Fibroblast of mammary gland (primary cell): ENCODE measurements around the gene LGALS9.
"Not testable (repeated sequence)": the region's sequence is repeated elsewhere in the genome, so short reads cannot be mapped to it uniquely, and the experiment has no call there.

Source experiments
- DNase-seq: peaks from one replicate; pipeline ENCODE4 v3.0.0-alpha.2; 2010; ENCODE audit warnings: low read depth
- H3K4me3 ChIP-seq: 2 replicates; pipeline ENCODE4 v1.5.1; 2011; ENCODE audit warnings: low read depth, mild to moderate bottlenecking, low read length, moderate library complexity; ENCODE audit not compliant: control insufficient read depth
- TF ChIP-seq, protein P1 (sequence below): conservative IDR thresholded peaks from 2 replicates; pipeline ENCODE4 v1.5.1; 2011; ENCODE audit warnings: low read depth, low read length, inconsistent platforms; ENCODE audit not compliant: control insufficient read depth, insufficient read depth

Gene LGALS9

DNA sequence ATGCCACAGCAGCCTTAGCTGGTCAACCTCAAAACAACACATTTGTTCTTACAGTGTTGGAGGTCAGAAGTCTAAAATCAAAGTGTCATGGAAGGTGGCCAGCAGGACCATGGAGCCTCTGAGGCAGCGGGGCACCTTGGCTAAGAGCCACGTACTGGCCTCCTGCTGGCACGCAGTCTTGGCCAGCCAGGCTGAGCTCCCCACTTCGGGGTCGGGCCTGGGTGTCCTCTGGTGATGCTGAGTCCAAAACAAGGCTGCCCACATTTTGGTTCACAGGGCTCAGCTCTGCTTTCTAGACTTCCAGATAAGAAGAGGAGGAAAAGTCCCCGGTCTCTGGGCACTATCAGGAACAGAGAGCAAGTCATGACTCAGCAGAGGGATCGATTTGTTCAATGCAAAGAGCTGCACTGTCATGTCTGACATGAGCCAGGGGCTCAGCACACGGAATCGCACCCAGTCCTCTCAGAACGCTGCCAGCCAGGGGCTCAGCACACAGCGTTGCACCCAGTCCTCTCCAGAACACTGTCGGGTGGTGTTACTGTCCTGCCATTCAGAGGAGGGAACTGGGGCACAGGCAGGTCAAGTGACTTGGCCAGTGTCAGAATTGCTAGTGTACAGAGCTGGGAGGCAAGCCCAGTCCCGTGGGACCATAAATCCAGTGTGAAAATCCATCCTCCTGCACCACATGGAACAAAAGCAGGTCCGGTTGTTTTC lies 2.5 kb downstream of the LGALS9 start:
- H3K4me3 ChIP-seq, result no peak overlapping the region
- peak; percentile 44 for DNase-seq
- TF ChIP-seq, protein P1, sequence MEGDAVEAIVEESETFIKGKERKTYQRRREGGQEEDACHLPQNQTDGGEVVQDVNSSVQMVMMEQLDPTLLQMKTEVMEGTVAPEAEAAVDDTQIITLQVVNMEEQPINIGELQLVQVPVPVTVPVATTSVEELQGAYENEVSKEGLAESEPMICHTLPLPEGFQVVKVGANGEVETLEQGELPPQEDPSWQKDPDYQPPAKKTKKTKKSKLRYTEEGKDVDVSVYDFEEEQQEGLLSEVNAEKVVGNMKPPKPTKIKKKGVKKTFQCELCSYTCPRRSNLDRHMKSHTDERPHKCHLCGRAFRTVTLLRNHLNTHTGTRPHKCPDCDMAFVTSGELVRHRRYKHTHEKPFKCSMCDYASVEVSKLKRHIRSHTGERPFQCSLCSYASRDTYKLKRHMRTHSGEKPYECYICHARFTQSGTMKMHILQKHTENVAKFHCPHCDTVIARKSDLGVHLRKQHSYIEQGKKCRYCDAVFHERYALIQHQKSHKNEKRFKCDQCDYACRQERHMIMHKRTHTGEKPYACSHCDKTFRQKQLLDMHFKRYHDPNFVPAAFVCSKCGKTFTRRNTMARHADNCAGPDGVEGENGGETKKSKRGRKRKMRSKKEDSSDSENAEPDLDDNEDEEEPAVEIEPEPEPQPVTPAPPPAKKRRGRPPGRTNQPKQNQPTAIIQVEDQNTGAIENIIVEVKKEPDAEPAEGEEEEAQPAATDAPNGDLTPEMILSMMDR, result no peak

DNA sequence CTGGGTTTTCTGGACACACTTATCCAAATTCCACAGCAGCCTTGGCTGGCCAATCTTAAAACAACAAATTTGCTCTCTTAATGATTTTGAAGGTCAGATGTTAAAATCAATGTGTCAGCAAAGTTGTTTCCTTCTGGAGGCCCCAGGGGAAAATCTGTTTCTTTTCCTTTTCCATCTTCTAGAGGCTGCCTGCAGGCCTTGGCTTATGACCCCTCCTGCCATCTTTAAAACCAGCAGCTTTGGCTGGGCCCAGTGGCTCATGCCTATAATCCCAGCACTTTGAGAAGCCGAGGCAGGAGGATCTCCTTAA lies 3.0 kb downstream of the LGALS9 start:
- TF ChIP-seq, protein P1, result no peak
- no peak for DNase-seq

DNA sequence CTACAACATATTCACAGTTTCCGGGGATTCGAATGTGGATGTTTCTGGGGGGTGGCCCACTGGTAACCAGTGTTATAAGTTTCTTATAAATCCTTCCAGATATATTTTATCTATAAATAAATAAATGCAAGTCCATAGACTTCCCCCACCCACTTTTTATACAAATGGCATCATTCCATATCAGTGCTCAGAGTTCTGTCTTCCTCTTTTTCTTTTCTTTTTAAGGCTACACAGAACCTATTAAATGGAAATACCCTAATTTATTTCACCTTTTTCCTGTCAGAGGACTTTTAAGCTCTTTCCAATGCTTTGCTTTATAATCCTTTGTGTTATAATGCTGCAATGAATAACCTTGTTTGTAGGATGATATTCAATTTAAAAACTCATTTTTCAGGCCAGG lies 3.8 kb downstream of the LGALS9 start:
- no peak overlapping the region for H3K4me3 ChIP-seq
- TF ChIP-seq, protein P1, result no peak
- no peak for DNase-seq

More for the DNA sequence above, 3.0 kb downstream of the LGALS9 start:
- no peak overlapping the region for H3K4me3 ChIP-seq

DNA sequence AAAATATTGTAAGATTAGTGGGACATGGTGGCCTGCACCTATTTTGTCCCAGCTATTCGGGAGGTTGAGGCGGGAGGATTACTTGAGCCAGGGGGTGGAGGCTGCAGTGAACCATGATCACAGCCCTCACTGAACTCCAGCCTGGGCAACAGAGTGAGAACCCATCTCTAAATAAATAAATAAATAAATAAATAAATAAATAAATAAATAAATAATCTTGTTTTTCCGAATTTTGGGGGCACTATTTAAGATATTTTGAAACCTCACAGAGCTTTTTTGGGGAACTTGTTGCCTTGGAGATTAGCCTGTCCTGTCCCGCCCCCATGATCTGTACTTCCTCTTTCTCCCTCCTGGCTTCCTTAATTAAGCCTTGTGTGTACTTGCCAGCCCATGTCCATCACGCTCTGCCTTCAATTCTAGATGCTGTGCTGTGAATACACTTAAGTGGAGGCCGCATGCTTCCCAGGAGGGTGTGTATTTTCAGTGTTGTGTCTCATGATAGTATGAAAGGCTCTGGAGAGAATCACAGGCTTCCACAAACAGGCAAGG lies 4.4 kb downstream of the LGALS9 start:
- no peak overlapping the region for H3K4me3 ChIP-seq
- TF ChIP-seq, protein P1, result no peak
- DNase-seq, result no peak

DNA sequence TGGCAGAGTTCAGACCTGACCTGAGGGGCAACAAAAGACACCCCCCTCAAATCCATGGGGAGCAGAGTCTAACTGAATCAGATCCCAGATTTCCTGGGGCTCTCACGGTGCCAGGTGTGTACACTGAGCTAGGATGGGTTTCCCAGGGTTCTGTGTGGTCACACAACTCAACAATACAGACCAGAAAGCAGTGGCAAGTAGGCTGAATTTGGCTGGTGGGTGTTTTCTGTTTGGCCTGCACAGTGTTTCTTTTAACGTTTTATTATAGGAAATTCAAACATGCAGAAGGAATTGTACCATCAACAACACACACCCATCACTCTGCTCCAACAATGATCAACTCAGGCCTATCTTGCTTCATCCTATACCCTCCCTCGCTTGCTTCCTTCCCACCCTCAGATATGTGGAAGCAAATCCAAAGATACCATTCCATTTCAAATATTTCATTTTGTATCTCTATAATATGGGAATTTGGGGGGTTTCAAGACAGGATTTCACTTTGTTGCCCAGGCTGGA lies 5.1 kb downstream of the LGALS9 start:
- H3K4me3 ChIP-seq, DNase-seq: not testable (repeated sequence)

DNA sequence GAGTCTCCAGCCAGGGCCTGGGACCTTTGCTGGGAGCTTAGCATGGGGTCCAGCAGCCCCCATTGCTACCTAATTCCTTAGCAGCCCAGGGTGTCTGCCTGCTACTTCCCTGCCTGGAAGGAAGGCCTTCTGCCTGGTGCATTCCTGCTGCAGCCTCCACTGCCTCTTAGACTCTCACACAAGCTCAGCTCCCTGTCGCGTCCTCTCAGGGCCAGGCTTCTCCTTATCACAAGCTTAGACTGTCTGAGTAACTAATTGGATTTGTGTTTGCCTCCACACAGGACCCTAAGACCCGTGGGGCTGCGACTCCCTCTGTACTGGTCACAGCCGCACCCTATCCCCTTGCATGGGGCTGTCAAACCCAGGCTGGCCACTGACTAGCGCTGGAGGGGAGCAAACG lies 6.8 kb downstream of the LGALS9 start:
- not testable (repeated sequence) for H3K4me3 ChIP-seq, DNase-seq

DNA sequence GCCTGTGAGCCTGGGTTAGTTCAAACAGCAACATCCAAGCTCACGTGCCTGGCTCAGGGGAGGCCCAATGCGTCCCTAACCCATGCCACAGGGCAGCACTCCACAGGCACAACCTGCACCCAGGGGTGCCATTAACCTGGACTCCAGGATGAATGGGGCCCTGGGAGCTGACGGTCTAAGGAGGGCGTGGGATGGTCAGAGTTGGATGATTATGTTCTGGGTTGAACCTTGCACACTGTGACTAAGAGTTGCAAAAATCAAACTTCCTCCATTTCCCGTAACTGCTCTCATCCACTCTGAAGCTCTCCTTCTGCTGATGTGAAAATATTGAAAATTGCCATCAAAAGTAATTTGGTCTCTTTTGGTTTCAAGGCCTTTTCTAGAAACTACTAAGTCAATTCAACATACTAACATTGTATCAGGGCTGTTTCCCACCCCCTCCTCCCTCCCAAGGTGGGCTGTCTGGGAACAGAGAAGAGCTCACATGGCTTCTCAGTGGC lies 7.5 kb downstream of the LGALS9 start:
- not testable (repeated sequence) for H3K4me3 ChIP-seq, DNase-seq

DNA sequence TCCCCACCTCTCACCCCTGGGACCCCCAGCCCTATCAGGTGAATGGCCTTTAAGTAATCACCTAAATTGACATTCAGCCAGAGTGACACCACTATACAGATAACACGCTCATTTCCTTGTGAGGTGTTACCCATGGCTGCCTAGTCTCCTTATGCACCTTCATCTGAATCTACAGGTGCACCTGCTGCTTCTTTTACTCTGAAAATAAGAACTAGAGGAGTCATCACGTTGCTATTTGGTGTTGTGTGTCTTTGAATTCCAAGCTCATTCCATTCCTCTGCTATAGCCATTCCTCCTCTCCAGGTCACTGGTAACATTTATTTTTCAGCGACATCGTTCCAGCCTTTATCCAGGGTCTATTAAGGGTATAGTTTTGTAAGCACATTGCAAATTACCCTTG lies 9.8 kb downstream of the LGALS9 start:
- DNase-seq, result no peak
- TF ChIP-seq, protein P1, result no peak
- H3K4me3 ChIP-seq, result no peak overlapping the region
